Ishikawa (cell line): ENCODE results near the gene LYRM1.

Source experiments
- CEBPB ChIP-seq: IDR thresholded peaks from 2 replicates; pipeline ENCODE4 v1.6.1; 2012
- CREB1 ChIP-seq: IDR thresholded peaks from 2 replicates; pipeline ENCODE4 v1.6.1; 2012; ENCODE audit warnings: low read depth
- EGR1 ChIP-seq: IDR thresholded peaks from 2 replicates; pipeline ENCODE4 v1.6.1; 2012
- EP300 ChIP-seq: IDR thresholded peaks from 2 replicates; pipeline ENCODE4 v1.6.1; 2012; ENCODE audit warnings: borderline replicate concordance
- FOXM1 ChIP-seq: IDR thresholded peaks from 2 replicates; pipeline ENCODE4 v1.6.1; 2012; ENCODE audit warnings: low read depth, borderline replicate concordance
- NFIC ChIP-seq: IDR thresholded peaks from 2 replicates; pipeline ENCODE4 v1.6.1; 2012
- RAD21 ChIP-seq: IDR thresholded peaks from 2 replicates; pipeline ENCODE4 v1.6.1; 2012; ENCODE audit warnings: low read depth
- TAF1 ChIP-seq: IDR thresholded peaks from 2 replicates; pipeline ENCODE4 v1.6.1; 2012; ENCODE audit warnings: low read depth, mild to moderate bottlenecking
- TCF12 ChIP-seq: IDR thresholded peaks from 2 replicates; pipeline ENCODE4 v1.6.1; 2012; ENCODE audit warnings: low read depth
- TEAD4 ChIP-seq: IDR thresholded peaks from 2 replicates; pipeline ENCODE4 v1.6.1; 2012
- USF1 ChIP-seq: IDR thresholded peaks from 2 replicates; pipeline ENCODE4 v1.6.1; 2012
- YY1 ChIP-seq: IDR thresholded peaks from 2 replicates; pipeline ENCODE4 v1.6.1; 2012; ENCODE audit warnings: low read depth
- ZBTB7A ChIP-seq: IDR thresholded peaks from 2 replicates; pipeline ENCODE4 v1.6.1; 2012; ENCODE audit warnings: low read depth
- TF ChIP-seq, protein P1 (sequence below): IDR thresholded peaks from 2 replicates; pipeline ENCODE4 v1.6.1; 2012; ENCODE audit warnings: low read depth, mild to moderate bottlenecking
- TF ChIP-seq, protein P2 (sequence below): IDR thresholded peaks from 2 replicates; pipeline ENCODE4 v1.6.1; 2012

LYRM1 gene

GRCh38 chr16:20918486-20919239, 18.1 kb downstream of the LYRM1 start:
- TF ChIP-seq FOXM1 = no peak
- TF ChIP-seq CEBPB = no peak
- TF ChIP-seq, protein P1, sequence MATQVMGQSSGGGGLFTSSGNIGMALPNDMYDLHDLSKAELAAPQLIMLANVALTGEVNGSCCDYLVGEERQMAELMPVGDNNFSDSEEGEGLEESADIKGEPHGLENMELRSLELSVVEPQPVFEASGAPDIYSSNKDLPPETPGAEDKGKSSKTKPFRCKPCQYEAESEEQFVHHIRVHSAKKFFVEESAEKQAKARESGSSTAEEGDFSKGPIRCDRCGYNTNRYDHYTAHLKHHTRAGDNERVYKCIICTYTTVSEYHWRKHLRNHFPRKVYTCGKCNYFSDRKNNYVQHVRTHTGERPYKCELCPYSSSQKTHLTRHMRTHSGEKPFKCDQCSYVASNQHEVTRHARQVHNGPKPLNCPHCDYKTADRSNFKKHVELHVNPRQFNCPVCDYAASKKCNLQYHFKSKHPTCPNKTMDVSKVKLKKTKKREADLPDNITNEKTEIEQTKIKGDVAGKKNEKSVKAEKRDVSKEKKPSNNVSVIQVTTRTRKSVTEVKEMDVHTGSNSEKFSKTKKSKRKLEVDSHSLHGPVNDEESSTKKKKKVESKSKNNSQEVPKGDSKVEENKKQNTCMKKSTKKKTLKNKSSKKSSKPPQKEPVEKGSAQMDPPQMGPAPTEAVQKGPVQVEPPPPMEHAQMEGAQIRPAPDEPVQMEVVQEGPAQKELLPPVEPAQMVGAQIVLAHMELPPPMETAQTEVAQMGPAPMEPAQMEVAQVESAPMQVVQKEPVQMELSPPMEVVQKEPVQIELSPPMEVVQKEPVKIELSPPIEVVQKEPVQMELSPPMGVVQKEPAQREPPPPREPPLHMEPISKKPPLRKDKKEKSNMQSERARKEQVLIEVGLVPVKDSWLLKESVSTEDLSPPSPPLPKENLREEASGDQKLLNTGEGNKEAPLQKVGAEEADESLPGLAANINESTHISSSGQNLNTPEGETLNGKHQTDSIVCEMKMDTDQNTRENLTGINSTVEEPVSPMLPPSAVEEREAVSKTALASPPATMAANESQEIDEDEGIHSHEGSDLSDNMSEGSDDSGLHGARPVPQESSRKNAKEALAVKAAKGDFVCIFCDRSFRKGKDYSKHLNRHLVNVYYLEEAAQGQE = no peak
- no peak for TF ChIP-seq EP300
- no peak for TF ChIP-seq ZBTB7A
- no peak for TF ChIP-seq EGR1
- no peak for TF ChIP-seq YY1
- TF ChIP-seq, protein P2, sequence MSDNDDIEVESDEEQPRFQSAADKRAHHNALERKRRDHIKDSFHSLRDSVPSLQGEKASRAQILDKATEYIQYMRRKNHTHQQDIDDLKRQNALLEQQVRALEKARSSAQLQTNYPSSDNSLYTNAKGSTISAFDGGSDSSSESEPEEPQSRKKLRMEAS = no peak
- TF ChIP-seq TEAD4 = no peak
- TF ChIP-seq NFIC = no peak
- no peak for TF ChIP-seq USF1
- no peak for TF ChIP-seq CREB1
- TF ChIP-seq TAF1 = no peak
- TF ChIP-seq RAD21 = no peak
- TF ChIP-seq TCF12 = no peak

- TF ChIP-seq TEAD4 (no peak), ZBTB7A (no peak), USF1 (no peak), RAD21 (no peak), EP300 (no peak), YY1 (no peak)
These were observed 19.5 kb downstream of the LYRM1 start for GRCh38 chr16:20920091-20920490.

GRCh38 chr16:20920799-20921198, 20.2 kb downstream of the LYRM1 start:
- TF ChIP-seq FOXM1 (no peak), USF1 (no peak), NFIC (no peak), CEBPB (no peak), EP300 (no peak), EGR1 (no peak), ZBTB7A (no peak), TCF12 (no peak), YY1 (no peak), CREB1 (no peak), TEAD4 (no peak), TAF1 (no peak), RAD21 (no peak)
- TF ChIP-seq, protein P2 = no peak
- TF ChIP-seq, protein P1 = no peak

GRCh38 chr16:20923876-20924275, 23.3 kb downstream of the LYRM1 start:
- TF ChIP-seq NFIC (no peak), TEAD4 (no peak), USF1 (no peak), CREB1 (no peak), YY1 (no peak), CEBPB (no peak), EGR1 (no peak), FOXM1 (no peak), RAD21 (no peak), TAF1 (no peak)
- TF ChIP-seq, protein P2 = no peak

GRCh38 chr16:20925751-20926150, 25.2 kb downstream of the LYRM1 start:
- no peak for TF ChIP-seq FOXM1
- TF ChIP-seq, protein P1 = no peak
- TF ChIP-seq EGR1 = no peak
- TF ChIP-seq CREB1 = no peak
- TF ChIP-seq CEBPB = no peak
- TF ChIP-seq USF1 = no peak
- no peak for TF ChIP-seq TCF12
- TF ChIP-seq EP300 = no peak
- TF ChIP-seq YY1 = no peak
- TF ChIP-seq, protein P2 = no peak
- no peak for TF ChIP-seq ZBTB7A
- no peak for TF ChIP-seq TEAD4
- no peak for TF ChIP-seq TAF1
- no peak for TF ChIP-seq NFIC
- TF ChIP-seq RAD21 = no peak
